Trophoblast cell (in vitro differentiated cells and primary cell): ENCODE data around the gene PRELID1.

ENCODE experiments used
- DNase-seq, 2 donors: peaks; one replicate each; pipeline ENCODE4 v3.0.0-alpha.2; 2016
- H2AFZ ChIP-seq: 2 replicates; pipeline ENCODE4 v1.6.1; 2013; ENCODE audit warnings: low read length, moderate library complexity, mild to moderate bottlenecking; ENCODE audit not compliant: insufficient read depth, poor library complexity
- H2AK5ac ChIP-seq: 2 replicates; pipeline ENCODE4 v1.6.1; 2013; ENCODE audit warnings: mild to moderate bottlenecking, low read length
- H2BK120ac ChIP-seq: 2 replicates; pipeline ENCODE4 v1.6.1; 2013; ENCODE audit warnings: low read length, mild to moderate bottlenecking, moderate library complexity; ENCODE audit not compliant: insufficient read depth, poor library complexity
- H2BK12ac ChIP-seq: 2 replicates; pipeline ENCODE4 v1.6.1; 2013; ENCODE audit warnings: mild to moderate bottlenecking, low read length, moderate library complexity
- H2BK5ac ChIP-seq: 2 replicates; pipeline ENCODE4 v1.6.1; 2013; ENCODE audit warnings: low read length, low read depth, moderate library complexity, mild to moderate bottlenecking; ENCODE audit not compliant: poor library complexity
- H3K14ac ChIP-seq: 2 replicates; pipeline ENCODE4 v1.6.1; 2013; ENCODE audit warnings: mild to moderate bottlenecking, low read length
- H3K18ac ChIP-seq: 2 replicates; pipeline ENCODE4 v1.6.1; 2013; ENCODE audit warnings: mild to moderate bottlenecking, low read length
- H3K23ac ChIP-seq: 2 replicates; pipeline ENCODE4 v1.6.1; 2013; ENCODE audit warnings: low read length
- H3K27ac ChIP-seq: 2 replicates; pipeline ENCODE4 v1.5.1; 2013; ENCODE audit warnings: low read depth, mild to moderate bottlenecking, inconsistent platforms, low read length, moderate library complexity
- H3K27me3 ChIP-seq: 2 replicates; pipeline ENCODE4 v1.6.1; 2013; ENCODE audit warnings: inconsistent platforms, mild to moderate bottlenecking, low read length, moderate library complexity; ENCODE audit not compliant: insufficient read depth
- H3K36me3 ChIP-seq, 2 experiments: 1 replicate in 1 of 2; 2 replicates in 1 of 2; pipeline ENCODE4 v1.6.1; 2013; ENCODE audit warnings: low read length in 2 of 2, mild to moderate bottlenecking in 2 of 2, moderate library complexity in 1 of 2; ENCODE audit not compliant: insufficient read depth in 2 of 2, control insufficient read depth in 1 of 2
- H3K4ac ChIP-seq: 2 replicates; pipeline ENCODE4 v1.6.1; 2013; ENCODE audit warnings: low read depth, mild to moderate bottlenecking, low read length, moderate library complexity
- H3K4me1 ChIP-seq, 2 experiments: 1 replicate in 1 of 2; 2 replicates in 1 of 2; pipeline ENCODE4 v1.6.1; 2013; ENCODE audit warnings: low read length in 2 of 2, mild to moderate bottlenecking in 2 of 2, moderate library complexity in 1 of 2; ENCODE audit not compliant: insufficient read depth in 2 of 2, control insufficient read depth in 1 of 2
- H3K4me2 ChIP-seq: 2 replicates; pipeline ENCODE4 v1.6.1; 2013; ENCODE audit warnings: inconsistent platforms, mild to moderate bottlenecking, low read length, moderate library complexity
- H3K4me3 ChIP-seq: 2 replicates; pipeline ENCODE4 v1.5.1; 2013; ENCODE audit warnings: mild to moderate bottlenecking, low read depth, low read length, inconsistent platforms
- H3K79me1 ChIP-seq: one replicate; pipeline ENCODE4 v1.6.1; 2013; ENCODE audit warnings: low read length
- H3K79me2 ChIP-seq: 2 replicates; pipeline ENCODE4 v1.6.1; 2013; ENCODE audit warnings: low read length, mild to moderate bottlenecking; ENCODE audit not compliant: control insufficient read depth, insufficient read depth, poor library complexity
- H3K9ac ChIP-seq: 2 replicates; pipeline ENCODE4 v1.6.1; 2013; ENCODE audit warnings: mild to moderate bottlenecking, low read length
- H3K9me3 ChIP-seq: 2 replicates; pipeline ENCODE4 v1.6.1; 2013; ENCODE audit warnings: low read depth, mild to moderate bottlenecking, control low read depth, inconsistent platforms, low read length; ENCODE audit not compliant: insufficient read depth
- H4K12ac ChIP-seq: 2 replicates; pipeline ENCODE4 v1.6.1; 2013; ENCODE audit warnings: low read depth, mild to moderate bottlenecking, low read length, moderate library complexity
- H4K8ac ChIP-seq: 2 replicates; pipeline ENCODE4 v1.6.1; 2013; ENCODE audit warnings: low read depth, mild to moderate bottlenecking, low read length, moderate library complexity
- H4K91ac ChIP-seq: one replicate; pipeline ENCODE4 v1.6.1; 2013; ENCODE audit warnings: low read depth, mild to moderate bottlenecking, low read length, moderate library complexity
- WGBS: extraction: QIAGEN DNeasy Blood & Tissue Kit; methylation state at CpG from one replicate; pipeline ENCODE4 v1.1.7; 2013; ENCODE audit warnings: missing lambda C conversion rate; ENCODE audit not compliant: insufficient read length, insufficient coverage; ENCODE audit errors: extremely low coverage; 5-methylcytosine and 5-hydroxymethylcytosine counted together

The PRELID1 gene

DNA sequence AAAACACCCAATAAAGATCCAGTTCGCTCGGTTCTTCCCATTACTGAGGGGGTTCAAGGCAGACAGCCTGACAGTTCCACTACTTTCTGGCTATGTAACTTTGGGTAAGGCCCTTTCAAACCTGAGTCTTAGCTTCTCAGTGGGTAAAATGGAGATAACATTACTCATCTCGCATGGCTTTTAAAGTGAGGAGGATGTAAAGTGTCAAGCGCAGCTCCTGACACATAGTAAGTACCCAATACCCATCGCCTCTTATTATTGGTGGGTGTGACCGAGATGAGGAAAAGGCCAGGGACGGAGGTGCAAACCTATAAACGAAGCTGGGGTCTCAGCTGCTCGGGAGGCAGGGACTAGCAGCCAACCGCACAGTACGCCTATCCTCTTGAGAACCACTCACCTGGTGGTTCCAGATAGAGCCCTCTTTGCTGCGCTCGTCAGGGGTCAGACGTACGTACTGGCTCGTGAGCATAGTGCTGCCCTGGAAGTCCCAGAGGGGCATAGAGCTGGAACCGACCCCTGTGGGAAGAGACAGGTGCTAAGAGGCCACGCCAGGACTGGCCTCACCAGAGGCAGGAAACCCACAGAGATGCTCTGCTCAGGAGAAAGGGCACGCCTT is 47.3 kb downstream of the PRELID1 start:
- no peak overlapping the region for H2BK5ac ChIP-seq

DNA sequence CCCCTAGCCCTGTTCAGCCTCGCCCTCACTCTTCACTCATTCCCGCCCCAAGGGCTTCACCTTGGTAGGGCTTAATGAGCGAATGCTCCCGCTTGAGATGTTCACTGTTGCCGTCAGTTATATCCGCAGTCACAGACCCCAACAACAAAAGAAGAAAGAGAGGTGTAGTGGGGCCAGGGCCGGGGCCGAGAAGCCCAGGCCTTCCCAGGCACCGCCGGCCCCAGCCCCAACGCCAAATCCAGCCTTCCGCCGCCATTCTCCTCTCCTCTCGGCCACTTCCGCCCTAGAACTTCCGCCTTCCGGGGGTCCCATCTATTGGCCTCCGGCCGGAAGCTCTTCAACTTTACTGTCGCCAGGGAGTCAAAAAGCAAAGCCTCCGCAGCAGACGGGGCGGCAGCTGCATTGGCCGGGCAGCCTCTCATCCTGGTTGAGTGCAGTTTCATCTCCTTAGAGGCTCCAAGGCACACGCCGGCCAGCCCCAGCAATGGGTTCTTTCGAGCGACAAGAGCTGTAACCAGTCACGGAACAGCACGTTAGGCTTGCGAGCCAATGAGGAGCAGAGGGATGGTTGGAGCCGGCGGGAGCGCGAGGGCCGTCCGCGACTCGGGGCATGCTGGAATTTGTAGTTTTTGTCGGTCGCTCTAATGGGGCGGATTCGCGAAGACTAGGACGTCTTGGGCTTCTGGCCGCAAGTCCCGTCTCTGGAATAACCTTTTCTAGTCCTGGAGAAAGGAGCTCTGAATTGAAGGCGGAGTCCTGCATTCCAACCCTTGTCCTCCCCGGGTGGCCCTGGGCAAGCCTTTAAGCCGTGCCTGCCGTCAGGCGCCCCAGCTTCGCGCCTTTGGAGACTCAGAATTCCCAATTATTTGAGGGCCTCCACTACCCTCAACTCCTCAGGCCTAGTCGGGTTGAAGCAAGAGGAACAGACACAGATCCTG is 48.1 kb downstream of the PRELID1 start, which contains the start of gene LMAN2:
LMAN2 (minus strand) TSS at position 277 of the 938 bp plus-strand sequence; CDS start at position 256, 21 bp downstream.
- Histone ChIP-seq H3K27me3 (no peaks in the 10 kb centered on the region), H3K36me3 (peaks cover 3 to 10% of the 10 kb centered on the region in 2 experiments), H3K14ac (peak within 1 kb of the TSS; percentile 88), H3K4me2 (peak within 1 kb of the TSS; percentile 82), H2BK5ac (peak within 1 kb of the TSS; percentile 97), H2AK5ac (peak within 1 kb of the TSS; percentile 57), H3K27ac (peak within 1 kb of the TSS; percentile 95), H3K79me1 (peaks cover 10% of the 10 kb centered on the region), H4K8ac (peak within 1 kb of the TSS; percentile 96), H2BK120ac (peak within 1 kb of the TSS; percentile 90), H3K4me3 (peak within 1 kb of the TSS; percentile 97), H3K79me2 (peaks cover 13% of the 10 kb centered on the region), H3K4me1 (peaks cover 12 to 16% of the 10 kb centered on the region in 2 experiments), H4K91ac (peak within 1 kb of the TSS; percentile 91), H4K12ac (peak within 1 kb of the TSS; percentile 97), H2AFZ (peak within 1 kb of the TSS; percentile 96), H3K4ac (peak within 1 kb of the TSS; percentile 76), H3K23ac (no peak within 1 kb of the TSS), H3K18ac (peak within 1 kb of the TSS; percentile 85), H3K9ac (peak within 1 kb of the TSS; percentile 89), H2BK12ac (peak within 1 kb of the TSS; percentile 11), H3K9me3 (no peaks in the 10 kb centered on the region)
- no CpG with 5 or more reads among the region's 55 CpGs for WGBS
- DNase-seq: peak; percentile 93 to 96

More for the DNA sequence above, 47.3 kb downstream of the PRELID1 start:
- Histone ChIP-seq H3K4ac (peak overlapping the region; percentile 76), H3K4me1 (peaks cover 12 to 16% of the 10 kb centered on the region in 2 experiments), H3K4me2 (peak overlapping the region; percentile 82), H4K91ac (peak overlapping the region; percentile 91), H2AFZ (peak overlapping the region; percentile 65), H3K27ac (peak overlapping the region; percentile 95), H2BK12ac (no peak overlapping the region), H3K9ac (peak overlapping the region; percentile 89), H2BK120ac (peak overlapping the region; percentile 28), H2AK5ac (peak overlapping the region; percentile 57), H4K8ac (peak overlapping the region; percentile 96), H4K12ac (peak overlapping the region; percentile 87), H3K4me3 (peak overlapping the region; percentile 97), H3K23ac (no peak overlapping the region), H3K27me3 (no peaks in the 10 kb centered on the region), H3K79me2 (peaks cover 13% of the 10 kb centered on the region), H3K9me3 (no peaks in the 10 kb centered on the region), H3K36me3 (peaks cover 3 to 12% of the 10 kb centered on the region in 2 experiments), H3K18ac (peak overlapping the region; percentile 42), H3K14ac (peak overlapping the region; percentile 73), H3K79me1 (peaks cover 10% of the 10 kb centered on the region)
- DNase-seq: no peak
- no CpG with 5 or more reads among the region's 19 CpGs for WGBS

DNA sequence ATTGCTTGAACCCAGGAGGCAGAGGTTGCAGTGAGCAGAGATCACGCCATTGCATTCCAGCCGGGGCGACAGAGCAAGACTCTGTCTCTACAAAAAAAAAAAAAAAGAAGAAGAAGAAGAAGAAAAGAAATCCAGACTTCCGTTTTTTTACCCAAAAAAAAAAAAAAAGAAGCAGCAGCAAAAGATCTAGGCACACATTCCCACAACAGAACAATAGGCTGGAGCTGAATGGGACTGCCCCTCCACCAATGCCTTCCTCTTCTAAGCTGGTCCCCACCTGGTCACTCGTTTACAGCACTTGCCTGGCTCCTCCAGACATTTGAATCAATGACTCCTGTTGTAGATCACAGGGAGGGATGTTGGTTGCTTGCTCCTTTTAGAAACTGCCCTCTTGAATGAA is 49.5 kb downstream of the PRELID1 start:
- no CpG with 5 or more reads among the region's 5 CpGs for WGBS
- no peak for DNase-seq
- H2AK5ac ChIP-seq: no peak overlapping the region

DNA sequence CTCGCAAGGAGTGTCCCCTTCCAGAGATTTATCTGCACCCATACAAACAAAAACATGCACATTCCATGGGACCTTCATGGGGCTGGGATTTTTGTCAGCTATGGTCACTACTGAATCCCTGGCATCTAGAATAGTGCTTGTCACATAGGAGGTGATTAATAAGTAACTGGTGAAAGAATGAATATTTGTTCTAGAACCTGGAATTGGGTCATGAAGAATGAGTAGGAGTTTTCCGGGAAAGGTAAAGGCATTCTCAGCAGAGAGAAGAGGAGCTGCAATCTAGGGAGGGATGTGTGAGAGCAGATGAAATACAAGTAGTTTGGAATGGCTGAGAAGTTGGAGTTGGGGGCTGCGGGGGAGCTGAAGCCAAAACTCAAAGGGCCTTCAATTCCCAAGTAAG is 50.7 kb downstream of the PRELID1 start:
- Histone ChIP-seq H2AK5ac (no peak overlapping the region), H3K14ac (no peak overlapping the region), H3K79me2 (peaks cover 11% of the 10 kb centered on the region), H4K12ac (no peak overlapping the region), H3K4ac (no peak overlapping the region), H3K4me3 (no peak overlapping the region), H3K27ac (no peak overlapping the region), H3K23ac (no peak overlapping the region), H3K4me2 (no peak overlapping the region), H2BK120ac (no peak overlapping the region), H3K18ac (no peak overlapping the region), H3K79me1 (peaks cover 10% of the 10 kb centered on the region), H3K4me1 (peaks cover 12 to 16% of the 10 kb centered on the region in 2 experiments), H4K91ac (no peak overlapping the region), H2BK12ac (no peak overlapping the region), H2BK5ac (no peak overlapping the region), H3K27me3 (no peaks in the 10 kb centered on the region), H4K8ac (no peak overlapping the region), H3K36me3 (no peaks in the 10 kb centered on the region), H2AFZ (no peak overlapping the region), H3K9me3 (no peaks in the 10 kb centered on the region), H3K9ac (no peak overlapping the region)
- WGBS: no CpG with 5 or more reads among the region's 3 CpGs
- DNase-seq: peak in 1 of 2 donors; percentile 16

More for the DNA sequence above, 49.5 kb downstream of the PRELID1 start:
- H2BK12ac ChIP-seq: no peak overlapping the region
- no peak overlapping the region for H2BK5ac ChIP-seq
- no peak overlapping the region for H3K23ac ChIP-seq
- no peak overlapping the region for H4K12ac ChIP-seq
- no peak overlapping the region for H3K4me2 ChIP-seq
- H3K9me3 ChIP-seq: no peaks in the 10 kb centered on the region
- peaks cover 10% of the 10 kb centered on the region for H3K79me1 ChIP-seq
- H3K79me2 ChIP-seq: peaks cover 11% of the 10 kb centered on the region
- no peak overlapping the region for H2AFZ ChIP-seq
- no peak overlapping the region for H4K91ac ChIP-seq
- H4K8ac ChIP-seq: no peak overlapping the region
- no peak overlapping the region for H3K9ac ChIP-seq
- H3K27me3 ChIP-seq: no peaks in the 10 kb centered on the region
- peaks cover 0 to 3% of the 10 kb centered on the region in 2 experiments for H3K36me3 ChIP-seq
- no peak overlapping the region for H3K27ac ChIP-seq
- H3K4me1 ChIP-seq: peaks cover 12 to 16% of the 10 kb centered on the region in 2 experiments
- no peak overlapping the region for H3K18ac ChIP-seq
- H3K4me3 ChIP-seq: no peak overlapping the region
- H3K4ac ChIP-seq: no peak overlapping the region
- no peak overlapping the region for H3K14ac ChIP-seq
- no peak overlapping the region for H2BK120ac ChIP-seq
